Smooth muscle cell (in vitro differentiated cells): ENCODE data around the gene BICC1. TPM values are rescaled to one million over a fixed set of nuclear protein-coding genes. Genes with fewer than 3 reads are reported as not detected.

Experiments
- DNase-seq: peaks from one replicate; lab custom pipeline; 2025; ENCODE audit not compliant: unreplicated experiment; lab: John Stamatoyannopoulos, UW
- H2AFZ ChIP-seq: fragments of 200-600 bp; sonication (generic); 2 replicates; pipeline ENCODE4 v1.6.0; 2016; ENCODE audit warnings: antibody characterized with exemption, low read depth, mild to moderate bottlenecking
- H3F3A ChIP-seq: fragments of 200-600 bp; sonication (generic); 2 replicates; pipeline ENCODE4 v1.6.0; 2017; ENCODE audit warnings: antibody characterized with exemption, low read depth
- H3K27ac ChIP-seq: fragments of 200-600 bp; sonication (generic); 2 replicates; pipeline ENCODE4 v1.5.1; 2016; ENCODE audit warnings: low read depth, mild to moderate bottlenecking
- H3K27me3 ChIP-seq: fragments of 200-600 bp; sonication (generic); 2 replicates; pipeline ENCODE4 v1.6.1; 2016; ENCODE audit warnings: low read depth, mild to moderate bottlenecking
- H3K36me3 ChIP-seq: fragments of 200-600 bp; sonication (generic); 2 replicates; pipeline ENCODE4 v1.5.1; 2016; ENCODE audit warnings: low read depth
- H3K4me1 ChIP-seq: fragments of 200-600 bp; sonication (generic); 2 replicates; pipeline ENCODE4 v1.5.1; 2016; ENCODE audit warnings: low read depth
- H3K4me2 ChIP-seq: fragments of 200-600 bp; sonication (generic); 2 replicates; pipeline ENCODE4 v1.6.0; 2016; ENCODE audit warnings: mild to moderate bottlenecking
- H3K4me3 ChIP-seq: fragments of 200-600 bp; sonication (generic); 2 replicates; pipeline ENCODE4 v1.5.1; 2016; ENCODE audit warnings: mild to moderate bottlenecking
- H3K79me2 ChIP-seq: fragments of 200-600 bp; sonication (generic); 2 replicates; pipeline ENCODE4 v1.6.0; 2016; ENCODE audit warnings: low read depth, mild to moderate bottlenecking
- H3K9ac ChIP-seq: fragments of 200-600 bp; sonication (generic); 2 replicates; pipeline ENCODE4 v1.6.0; 2016; ENCODE audit warnings: low read depth
- H3K9me3 ChIP-seq: fragments of 200-600 bp; sonication (generic); replicated peaks from 2 replicates; pipeline ENCODE4 v1.5.1; 2016; ENCODE audit warnings: low read depth
- H4K20me1 ChIP-seq: fragments of 200-600 bp; sonication (generic); 2 replicates; pipeline ENCODE4 v1.6.0; 2016; ENCODE audit warnings: low read depth
- CTCF ChIP-seq: fragments of 200-600 bp; sonication (generic); IDR thresholded peaks from 2 replicates; pipeline ENCODE4 v1.5.1; 2017; ENCODE audit warnings: borderline replicate concordance, mild to moderate bottlenecking, antibody characterized with exemption; ENCODE audit not compliant: insufficient read depth, poor library complexity, severe bottlenecking
- WGBS: methylation state at CpG from one replicate; pipeline ENCODE4 v1.1.7; 2016; ENCODE audit warnings: low lambda C conversion rate; 5-methylcytosine and 5-hydroxymethylcytosine counted together
- polyA plus RNA-seq: library from polyadenylated mRNA; unstranded; fragments of >200 nt; fragmentation: Nextera tagmentation; extraction: Ambion mirVana; gene quantifications from 2 replicates; pipeline ENCODE4 v1.2.1, GENCODE V29; 2016
- total RNA-seq: library from RNA; depleted of rRNA; stranded (reverse); fragments of >200 nt; gene quantifications from 2 replicates; pipeline ENCODE4 v1.2.3, GENCODE V29; 2014

BICC1 gene
- total and polyA plus RNA-seq, 2 experiments from 2014 or later: 7.9 to 23.0 TPM

GRCh38 chr10:58715061-58715460 lies 202.4 kb downstream of the BICC1 start:
- H3K4me1 ChIP-seq: no peaks in the 10 kb centered on the region
- no peak overlapping the region for H3K9ac ChIP-seq
- no peak overlapping the region for H3K27ac ChIP-seq
- no peak overlapping the region for H3K4me3 ChIP-seq
- no peaks in the 10 kb centered on the region for H3K36me3 ChIP-seq
- H4K20me1 ChIP-seq: peaks cover 5% of the 10 kb centered on the region
- no peak overlapping the region for H3K4me2 ChIP-seq
- no peaks in the 10 kb centered on the region for H3K27me3 ChIP-seq
- H2AFZ ChIP-seq: no peak overlapping the region
- no peaks in the 10 kb centered on the region for H3K79me2 ChIP-seq
- H3F3A ChIP-seq: no peaks in the 10 kb centered on the region
- 93% methylated on average over 2 of the region's 2 CpGs for WGBS
- H3K9me3 ChIP-seq: no peaks in the 10 kb centered on the region
- no peak for TF ChIP-seq CTCF
- DNase-seq: no peak

GRCh38 chr10:58718596-58718995 lies 205.9 kb downstream of the BICC1 start:
- TF ChIP-seq CTCF: no peak
- DNase-seq: no peak
- H3K4me1 ChIP-seq: no peaks in the 10 kb centered on the region
- 69% methylated on average over 13 of the region's 13 CpGs for WGBS
- no peak overlapping the region for H3K4me2 ChIP-seq
- H3K27ac ChIP-seq: no peak overlapping the region
- H3K36me3 ChIP-seq: no peaks in the 10 kb centered on the region
- H3K27me3 ChIP-seq: no peaks in the 10 kb centered on the region
- no peaks in the 10 kb centered on the region for H3K79me2 ChIP-seq
- no peaks in the 10 kb centered on the region for H3K9me3 ChIP-seq
- no peak overlapping the region for H3K9ac ChIP-seq
- no peak overlapping the region for H2AFZ ChIP-seq
- no peaks in the 10 kb centered on the region for H3F3A ChIP-seq
- H3K4me3 ChIP-seq: no peak overlapping the region
- H4K20me1 ChIP-seq: peaks cover 23% of the 10 kb centered on the region

- Histone ChIP-seq H3K4me2 (no peak overlapping the region), H3K9me3 (no peaks in the 10 kb centered on the region), H3K27ac (no peak overlapping the region), H3K79me2 (peaks cover 3% of the 10 kb centered on the region), H4K20me1 (peaks cover 18% of the 10 kb centered on the region), H3K4me3 (no peak overlapping the region), H3K36me3 (no peaks in the 10 kb centered on the region), H3F3A (no peaks in the 10 kb centered on the region), H3K27me3 (no peaks in the 10 kb centered on the region), H2AFZ (no peak overlapping the region), H3K9ac (no peak overlapping the region), H3K4me1 (no peaks in the 10 kb centered on the region)
- WGBS: 93% methylated on average over 4 of the region's 4 CpGs
- DNase-seq: no peak
- no peak for TF ChIP-seq CTCF
Observed at GRCh38 chr10:58721601-58722281, 209.1 kb downstream of the BICC1 start.

- H2AFZ ChIP-seq: no peak overlapping the region
- H3K9me3 ChIP-seq: no peaks in the 10 kb centered on the region
- no peaks in the 10 kb centered on the region for H3K36me3 ChIP-seq
- H3K9ac ChIP-seq: no peak overlapping the region
- H3K4me1 ChIP-seq: no peaks in the 10 kb centered on the region
- no peak for TF ChIP-seq CTCF
- no peak overlapping the region for H3K4me2 ChIP-seq
- DNase-seq: no peak
- no peak overlapping the region for H3K27ac ChIP-seq
- H3F3A ChIP-seq: no peaks in the 10 kb centered on the region
- H4K20me1 ChIP-seq: peaks cover 18% of the 10 kb centered on the region
- no peak overlapping the region for H3K4me3 ChIP-seq
- peaks cover 3% of the 10 kb centered on the region for H3K79me2 ChIP-seq
- WGBS: 75% methylated on average over 2 of the region's 2 CpGs
- H3K27me3 ChIP-seq: no peaks in the 10 kb centered on the region
Observed at GRCh38 chr10:58723186-58723585, 210.5 kb downstream of the BICC1 start.
